Peyer's patch (tissue), 4 donors: ENCODE data around the gene RBMS1.

Experiments used
- POLR2A ChIP-seq, 2 donors: fragments of 450-650 bp; IDR thresholded peaks; one replicate each; pipeline ENCODE4 v1.5.1; 2017; ENCODE audit warnings: antibody characterized with exemption in 2 of 2, mild to moderate bottlenecking in 2 of 2, moderate library complexity in 2 of 2
- TF ChIP-seq, protein P1 (sequence below), 6 experiments: fragments of 450-650 bp in 4 of 6; fragments of 200-600 bp in 2 of 6; sonication (generic) in 1 of 6; IDR thresholded peaks; one replicate each; pipeline ENCODE4 v1.5.1; 2017 to 2019; ENCODE audit warnings: antibody characterized with exemption in 6 of 6, mild to moderate bottlenecking in 3 of 6, moderate library complexity in 1 of 6

DNA sequence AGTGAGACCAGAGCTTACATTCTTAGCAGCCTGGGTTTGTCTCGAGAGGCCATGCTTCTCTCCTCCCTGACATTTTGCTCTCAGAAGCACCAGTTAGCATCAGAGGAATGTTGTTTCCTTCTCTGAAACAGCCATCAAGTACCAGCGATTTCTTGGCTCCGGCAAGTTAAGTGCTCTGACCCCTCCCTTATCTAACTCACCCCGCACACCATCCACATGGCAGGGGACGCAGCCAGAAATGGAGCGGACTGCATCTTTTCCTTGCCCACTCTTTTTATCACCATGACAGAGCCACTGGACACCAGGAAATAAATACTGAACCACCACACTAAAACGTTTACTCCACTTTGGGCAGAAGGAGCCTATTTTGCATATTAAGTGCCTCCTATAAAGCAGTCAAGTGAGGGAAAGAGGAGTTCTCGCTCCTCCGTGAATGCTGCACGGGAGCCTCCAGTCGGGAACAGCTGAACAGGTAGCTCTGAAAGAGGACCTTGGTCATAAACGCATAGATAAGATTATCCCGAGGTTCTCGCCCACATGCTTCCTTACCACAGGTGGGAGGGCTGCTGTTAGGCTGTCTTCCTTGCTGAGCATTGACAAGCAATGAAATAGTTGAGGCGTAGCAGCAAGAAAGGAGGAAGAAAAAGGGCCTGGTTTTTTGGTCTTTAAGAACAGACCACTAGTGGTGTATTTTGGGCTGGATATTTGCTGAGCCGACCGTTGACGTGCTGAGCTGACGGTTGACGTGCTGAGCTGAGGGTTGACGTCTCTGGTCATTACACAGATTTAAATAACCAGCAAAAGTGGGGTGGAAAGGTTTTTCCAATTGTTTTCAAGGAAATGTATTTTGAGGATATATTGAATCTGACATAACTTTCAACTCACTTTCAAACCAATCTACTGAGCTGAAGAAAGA lies 222.2 kb downstream of the RBMS1 start:
- TF ChIP-seq, protein P1, sequence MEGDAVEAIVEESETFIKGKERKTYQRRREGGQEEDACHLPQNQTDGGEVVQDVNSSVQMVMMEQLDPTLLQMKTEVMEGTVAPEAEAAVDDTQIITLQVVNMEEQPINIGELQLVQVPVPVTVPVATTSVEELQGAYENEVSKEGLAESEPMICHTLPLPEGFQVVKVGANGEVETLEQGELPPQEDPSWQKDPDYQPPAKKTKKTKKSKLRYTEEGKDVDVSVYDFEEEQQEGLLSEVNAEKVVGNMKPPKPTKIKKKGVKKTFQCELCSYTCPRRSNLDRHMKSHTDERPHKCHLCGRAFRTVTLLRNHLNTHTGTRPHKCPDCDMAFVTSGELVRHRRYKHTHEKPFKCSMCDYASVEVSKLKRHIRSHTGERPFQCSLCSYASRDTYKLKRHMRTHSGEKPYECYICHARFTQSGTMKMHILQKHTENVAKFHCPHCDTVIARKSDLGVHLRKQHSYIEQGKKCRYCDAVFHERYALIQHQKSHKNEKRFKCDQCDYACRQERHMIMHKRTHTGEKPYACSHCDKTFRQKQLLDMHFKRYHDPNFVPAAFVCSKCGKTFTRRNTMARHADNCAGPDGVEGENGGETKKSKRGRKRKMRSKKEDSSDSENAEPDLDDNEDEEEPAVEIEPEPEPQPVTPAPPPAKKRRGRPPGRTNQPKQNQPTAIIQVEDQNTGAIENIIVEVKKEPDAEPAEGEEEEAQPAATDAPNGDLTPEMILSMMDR (IDR thresholded peaks at IDR 0.05), result no peak
- no peak for TF ChIP-seq POLR2A (IDR thresholded peaks at IDR 0.05)
